ENCODE data around the gene ABCG8. TPM values are rescaled to one million over a fixed set of nuclear protein-coding genes. Genes with fewer than 3 reads are reported as not detected.

ABCG8 gene
- total and polyA plus RNA-seq, 9 of the 15 experiments (the other 6 are each of a cell fraction or from before 2014, with no cell fraction given), result not detected

- TF ChIP-seq SMC3 (conservative IDR thresholded peaks at IDR 0.05; ENCODE audit: insufficient read depth, low read depth, low read length) (peak; percentile 34; the same call in 1 of the 2 replicates), CAMTA2 (CRISPR knock-in tag; conservative IDR thresholded peaks at IDR 0.05) (no peak), HNRNPLL (IDR thresholded peaks at IDR 0.05; ENCODE audit: low read depth, low read length, poor library complexity, severe bottlenecking) (no peak), DACH1 (IDR thresholded peaks at IDR 0.05; ENCODE audit: partially characterized antibody) (no peak)
Observed at GRCh38 chr2:43798300-43798699, 40.5 kb upstream of the ABCG8 start (continued).

- H3K9me1 ChIP-seq (ENCODE audit: control insufficient read depth, insufficient read depth, low read length), result no peaks in the 10 kb centered on the region
- DNase-seq (ENCODE audit: extremely low read depth in 1 of 4, low spot score in 3 of 4), result no peak
- POLR2A ChIA-PET, result interaction anchor here (0.7 to 1.7 kb wide), 2 partner anchors 9 to 81 kb away, joined by 3 to 4 read pairs; no protein-coding TSS in a partner anchor
- CTCF ChIA-PET (ENCODE audit: low intra/inter-chr PET ratio), result no interaction called here
- no peak for ATAC-seq
- H3K9ac ChIP-seq (ENCODE audit: insufficient read depth in 1 of 2, low read depth in 2 of 2, low read length in 2 of 2), result no peak overlapping the region
- FAIRE-seq, result no peak
- intact Hi-C loops (cut with micrococcal nuclease), result loop anchor here (5.0 kb wide), 1 partner anchor 76 kb away; no protein-coding TSS in a partner anchor
- no peak overlapping the region for H2AFZ ChIP-seq (ENCODE audit: low read depth, low read length)
- H3K4me2 ChIP-seq (ENCODE audit: insufficient read depth, low read length), result no peak overlapping the region
- H3K27me3 ChIP-seq (ENCODE audit: control insufficient read depth in 2 of 2, insufficient read depth in 2 of 2, low read length in 2 of 2), result no peaks in the 10 kb centered on the region
- no peaks in the 10 kb centered on the region for H4K20me1 ChIP-seq (replicated peaks; ENCODE audit: control insufficient read depth, insufficient read depth, low read length)
- H3K79me2 ChIP-seq (ENCODE audit: control insufficient read depth, insufficient read depth, low read length), result no peaks in the 10 kb centered on the region
- no peaks in the 10 kb centered on the region for H3K4me1 ChIP-seq (replicated peaks in 1 of 2; ENCODE audit: control insufficient read depth in 2 of 2, insufficient read depth in 2 of 2, low read length in 2 of 2)
- BruUV-seq (replicated peaks), result no TSS peak
- in situ Hi-C loops (cut with MboI), result no loop called here
- no peak overlapping the region for H3K4me3 ChIP-seq
- H3K27ac ChIP-seq (ENCODE audit: extremely low read depth, low read depth, low read length), result no peak overlapping the region
- H3K36me3 ChIP-seq (ENCODE audit: control insufficient read depth, insufficient read depth, low read length), result no peaks in the 10 kb centered on the region
- H3K9me3 ChIP-seq (replicated peaks; ENCODE audit: control insufficient read depth, insufficient read depth, low read depth, low read length), result no peaks in the 10 kb centered on the region
- no peak for TF ChIP-seq ZC3H4 (CRISPR knock-in tag; IDR thresholded peaks at IDR 0.05; ENCODE audit: borderline replicate concordance)
- TF ChIP-seq HOMEZ (CRISPR knock-in tag; IDR thresholded peaks at IDR 0.05), result no peak
- no peak for TF ChIP-seq HDAC3 (IDR thresholded peaks at IDR 0.05; ENCODE audit: borderline replicate concordance, partially characterized antibody)
- no peak for TF ChIP-seq HES1 (IDR thresholded peaks at IDR 0.05; ENCODE audit: low read depth)
- no peak for TF ChIP-seq SMAD3 (CRISPR knock-in tag; conservative IDR thresholded peaks at IDR 0.05)
- no peak for TF ChIP-seq RBM17 (IDR thresholded peaks at IDR 0.05; ENCODE audit: borderline replicate concordance, low read depth, low read length)
- no peak for TF ChIP-seq ZNF77 (CRISPR knock-in tag; IDR thresholded peaks at IDR 0.05)
- no peak for TF ChIP-seq ZNF717 (CRISPR knock-in tag; IDR thresholded peaks at IDR 0.05)
- TF ChIP-seq MCM7 (IDR thresholded peaks at IDR 0.05), result no peak
- TF ChIP-seq TEAD2 (tag; IDR thresholded peaks at IDR 0.05), result no peak
Observed at GRCh38 chr2:43800894-43801293, 37.9 kb upstream of the ABCG8 start.

Measured in K562 (cell line).